A549 treated with CORT108297 at 1 μM for 4 hours (cell line): ENCODE data around the gene PIK3CG. TPM values are rescaled to one million over a fixed set of nuclear protein-coding genes. Genes with fewer than 3 reads are reported as not detected.

Experiments used
- total RNA-seq: library from RNA; stranded (reverse); fragments of 200-300 nt; extraction: Qiagen RNA extraction; gene quantifications from 5 replicates; pipeline ENCODE4 v1.2.3, GENCODE V29; 2022

PIK3CG gene
- not detected in 5 replicates for total RNA-seq

GRCh38 chr7:106865130-106866041 lies at the start of gene PIK3CG:
Gene PIK3CG, plus strand, starts transcription at chr7:106865282. Its CDS starts 2,280 bp downstream, at chr7:106867562.

Other genes starting within 250 kb of the PIK3CG start
- gene CCDC71L, start 204.1 kb upstream of the PIK3CG start, total RNA-seq: 10.2 to 16.6 TPM (median 13.8 TPM) in 5 replicates
- gene PRKAR2B, start 179.4 kb downstream of the PIK3CG start, total RNA-seq: 2.5 to 3.9 TPM (median 3.2 TPM) in 5 replicates